ENCODE results near the gene CERK.

DNA sequence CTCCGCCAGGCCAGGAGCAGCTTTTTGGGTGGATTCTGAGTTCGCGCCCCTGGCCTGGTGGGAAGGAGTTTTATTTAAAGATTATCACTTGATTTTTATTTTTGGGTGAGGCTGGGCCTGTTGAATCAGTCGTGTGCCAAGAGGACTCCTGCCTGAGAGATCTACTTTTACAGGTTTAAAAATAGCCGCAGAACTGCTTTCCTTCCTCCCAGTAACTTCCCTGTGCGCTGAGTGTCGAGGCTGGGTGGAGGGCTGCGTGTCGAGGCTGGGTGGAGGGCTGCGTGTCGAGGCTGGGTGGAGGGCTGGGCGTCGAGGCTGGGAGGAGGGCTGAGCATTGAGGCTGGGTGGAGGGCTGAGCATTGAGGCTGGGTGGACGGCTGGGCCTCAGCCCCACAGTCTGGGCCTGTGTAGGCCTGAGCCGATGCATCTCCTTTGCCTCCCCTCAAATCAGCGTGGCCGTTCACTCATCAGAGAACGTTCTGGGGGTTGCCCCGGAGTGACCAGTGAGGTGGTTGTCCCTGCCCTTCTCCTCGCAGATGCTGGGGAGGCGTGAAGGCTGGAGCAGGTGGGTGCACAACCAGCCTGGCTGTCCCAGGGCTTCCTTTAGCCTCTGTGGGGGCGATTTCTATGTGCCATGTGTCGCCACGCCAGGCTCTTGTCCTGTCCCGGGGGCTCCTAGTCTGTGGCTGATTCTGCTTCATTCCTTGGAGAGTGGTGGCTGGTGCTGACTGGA lies 87.8 kb downstream of the CERK start:
- no peak for TF ChIP-seq EP300 (IDR thresholded peaks at IDR 0.05)
- TF ChIP-seq, protein P1, sequence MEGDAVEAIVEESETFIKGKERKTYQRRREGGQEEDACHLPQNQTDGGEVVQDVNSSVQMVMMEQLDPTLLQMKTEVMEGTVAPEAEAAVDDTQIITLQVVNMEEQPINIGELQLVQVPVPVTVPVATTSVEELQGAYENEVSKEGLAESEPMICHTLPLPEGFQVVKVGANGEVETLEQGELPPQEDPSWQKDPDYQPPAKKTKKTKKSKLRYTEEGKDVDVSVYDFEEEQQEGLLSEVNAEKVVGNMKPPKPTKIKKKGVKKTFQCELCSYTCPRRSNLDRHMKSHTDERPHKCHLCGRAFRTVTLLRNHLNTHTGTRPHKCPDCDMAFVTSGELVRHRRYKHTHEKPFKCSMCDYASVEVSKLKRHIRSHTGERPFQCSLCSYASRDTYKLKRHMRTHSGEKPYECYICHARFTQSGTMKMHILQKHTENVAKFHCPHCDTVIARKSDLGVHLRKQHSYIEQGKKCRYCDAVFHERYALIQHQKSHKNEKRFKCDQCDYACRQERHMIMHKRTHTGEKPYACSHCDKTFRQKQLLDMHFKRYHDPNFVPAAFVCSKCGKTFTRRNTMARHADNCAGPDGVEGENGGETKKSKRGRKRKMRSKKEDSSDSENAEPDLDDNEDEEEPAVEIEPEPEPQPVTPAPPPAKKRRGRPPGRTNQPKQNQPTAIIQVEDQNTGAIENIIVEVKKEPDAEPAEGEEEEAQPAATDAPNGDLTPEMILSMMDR (IDR thresholded peaks at IDR 0.05): no peak
- no peak for TF ChIP-seq POLR2A (IDR thresholded peaks at IDR 0.05)
